ENCODE results near the gene ARHGAP24.
A peak's percentile ranks its signal among the peaks of the same experiment; 100 is the strongest.

ARHGAP24 gene

DNA sequence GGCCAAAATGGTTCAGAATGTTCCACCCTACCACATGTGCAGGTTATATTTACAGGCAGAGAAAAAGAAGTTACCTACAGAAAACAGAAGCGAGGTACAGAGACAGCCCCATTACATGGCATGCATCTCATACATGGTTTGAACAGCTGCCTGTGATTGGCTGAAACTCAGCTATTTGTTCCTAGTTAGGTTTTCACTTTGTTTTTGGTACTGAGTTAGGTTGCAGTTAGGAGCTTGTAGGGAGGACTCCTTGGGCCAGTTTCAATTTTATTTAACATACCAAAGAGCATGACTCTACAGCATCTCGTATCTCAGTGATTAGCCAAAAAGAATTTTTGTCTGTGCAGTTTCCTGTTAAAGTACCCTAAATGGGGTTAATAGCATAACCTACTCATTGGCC, 492.9 kb downstream of the ARHGAP24 start:
- Mint-ChIP-seq H3K4me3 (no peak overlapping the region), H3K27me3 (ENCODE audit: low read depth) (no peaks in the 10 kb centered on the region), H3K36me3 (ENCODE audit: low read depth) (peaks cover 29% of the 10 kb centered on the region), H3K27ac (peak overlapping the region in 1 of 3 experiments; percentile 33), H3K9me3 (peaks cover 6% of the 10 kb centered on the region), H3K4me1 (peaks cover 22% of the 10 kb centered on the region)
- TF ChIP-seq, protein P1, sequence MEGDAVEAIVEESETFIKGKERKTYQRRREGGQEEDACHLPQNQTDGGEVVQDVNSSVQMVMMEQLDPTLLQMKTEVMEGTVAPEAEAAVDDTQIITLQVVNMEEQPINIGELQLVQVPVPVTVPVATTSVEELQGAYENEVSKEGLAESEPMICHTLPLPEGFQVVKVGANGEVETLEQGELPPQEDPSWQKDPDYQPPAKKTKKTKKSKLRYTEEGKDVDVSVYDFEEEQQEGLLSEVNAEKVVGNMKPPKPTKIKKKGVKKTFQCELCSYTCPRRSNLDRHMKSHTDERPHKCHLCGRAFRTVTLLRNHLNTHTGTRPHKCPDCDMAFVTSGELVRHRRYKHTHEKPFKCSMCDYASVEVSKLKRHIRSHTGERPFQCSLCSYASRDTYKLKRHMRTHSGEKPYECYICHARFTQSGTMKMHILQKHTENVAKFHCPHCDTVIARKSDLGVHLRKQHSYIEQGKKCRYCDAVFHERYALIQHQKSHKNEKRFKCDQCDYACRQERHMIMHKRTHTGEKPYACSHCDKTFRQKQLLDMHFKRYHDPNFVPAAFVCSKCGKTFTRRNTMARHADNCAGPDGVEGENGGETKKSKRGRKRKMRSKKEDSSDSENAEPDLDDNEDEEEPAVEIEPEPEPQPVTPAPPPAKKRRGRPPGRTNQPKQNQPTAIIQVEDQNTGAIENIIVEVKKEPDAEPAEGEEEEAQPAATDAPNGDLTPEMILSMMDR (IDR thresholded peaks at IDR 0.05; ENCODE audit: unreplicated experiment in 3 of 3), result no peak

DNA sequence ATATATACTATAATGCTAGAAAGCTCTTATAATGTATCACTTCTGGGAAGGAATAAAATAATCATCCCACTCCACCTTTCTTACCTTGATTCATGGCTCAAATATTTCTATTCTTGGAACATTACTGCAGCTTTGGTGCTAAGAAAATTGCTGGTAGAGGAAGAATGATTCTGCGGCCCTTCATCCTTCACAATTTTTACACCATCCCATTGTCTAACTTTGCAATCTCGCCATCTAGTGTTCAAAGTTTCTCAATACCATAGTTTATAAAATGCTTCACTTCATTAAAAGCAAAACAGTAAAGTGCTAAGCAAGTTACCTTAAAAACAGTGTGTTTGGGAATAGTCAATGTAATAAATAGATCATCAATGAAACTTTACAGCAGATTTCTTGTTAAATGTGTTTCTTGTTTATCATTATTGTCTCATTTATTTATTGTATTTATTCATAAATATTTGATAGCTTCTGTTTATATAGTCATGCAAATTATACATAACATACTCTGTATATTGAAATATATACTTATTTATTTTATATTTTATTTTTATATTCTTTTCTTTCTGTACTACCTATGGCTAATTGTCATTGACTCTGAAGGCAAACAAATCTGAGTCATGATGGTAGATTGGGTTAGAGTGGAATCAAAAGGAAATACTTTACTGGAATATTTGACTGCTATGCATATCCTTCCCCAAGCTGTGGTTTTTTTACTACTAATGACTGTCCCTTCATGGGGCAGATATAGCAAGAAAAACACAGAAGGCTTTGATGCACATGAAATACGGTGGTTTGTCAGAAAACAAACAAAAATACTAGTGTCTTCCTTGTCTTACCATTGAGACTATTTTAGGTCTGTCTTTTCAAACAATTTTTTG, 494.2 kb downstream of the ARHGAP24 start:
- H3K36me3 Mint-ChIP-seq (ENCODE audit: low read depth), result peaks cover 31% of the 10 kb centered on the region
- peaks cover 22% of the 10 kb centered on the region for H3K4me1 Mint-ChIP-seq
- peaks cover 6% of the 10 kb centered on the region for H3K9me3 Mint-ChIP-seq
- H3K4me3 Mint-ChIP-seq, result no peak overlapping the region
- H3K27ac Mint-ChIP-seq, result peak overlapping the region; percentile 6 to 13 (median 9)
- TF ChIP-seq, protein P1 (IDR thresholded peaks at IDR 0.05; ENCODE audit: unreplicated experiment in 3 of 3), result peak; percentile 63 to 77 (median 67)
- H3K27me3 Mint-ChIP-seq (ENCODE audit: low read depth), result no peaks in the 10 kb centered on the region

DNA sequence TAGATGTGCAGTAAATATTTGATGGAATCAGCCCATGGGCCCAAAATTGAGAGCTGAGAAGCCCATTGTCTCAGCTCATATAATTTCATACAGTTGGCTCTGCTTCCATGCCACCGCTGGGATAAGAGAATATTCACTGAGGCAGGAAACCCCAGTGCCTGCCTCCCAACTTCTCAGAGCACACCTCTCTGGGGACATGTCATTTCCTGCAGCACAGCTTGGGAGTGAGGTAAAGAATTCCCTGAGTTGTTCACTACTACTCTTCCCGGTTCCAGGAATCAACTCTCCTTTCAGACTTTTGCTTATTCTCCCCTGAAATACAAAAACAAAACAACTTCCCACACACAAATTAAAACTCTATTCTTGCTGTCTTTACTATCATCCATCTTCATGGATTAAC, 495.6 kb downstream of the ARHGAP24 start:
- Mint-ChIP-seq H3K4me1 (peaks cover 22% of the 10 kb centered on the region), H3K9me3 (no peaks in the 10 kb centered on the region), H3K27me3 (ENCODE audit: low read depth) (no peaks in the 10 kb centered on the region), H3K36me3 (ENCODE audit: low read depth) (peaks cover 34% of the 10 kb centered on the region), H3K4me3 (no peak overlapping the region), H3K27ac (no peak overlapping the region)
- TF ChIP-seq, protein P1 (IDR thresholded peaks at IDR 0.05; ENCODE audit: unreplicated experiment in 3 of 3), result no peak

DNA sequence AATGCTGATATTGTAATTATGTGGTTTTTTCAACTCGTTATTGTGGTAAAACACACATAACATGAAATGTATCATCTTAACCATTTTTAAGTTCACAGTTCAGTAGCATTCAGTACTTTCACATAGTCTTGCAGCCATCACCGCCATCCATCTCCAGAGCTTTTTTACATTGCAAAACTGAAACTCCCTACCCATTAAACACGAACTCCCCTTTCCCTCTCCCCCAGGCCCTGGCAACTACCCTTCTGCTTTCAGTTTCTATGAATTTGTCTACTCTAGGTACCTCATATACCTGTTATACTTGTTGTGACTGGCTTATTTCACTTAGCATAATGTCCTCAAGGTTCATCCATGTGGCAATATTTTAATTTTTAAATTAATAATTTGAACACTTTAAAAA, 504.3 kb downstream of the ARHGAP24 start:
- peaks cover 5% of the 10 kb centered on the region for H3K9me3 Mint-ChIP-seq
- no peak overlapping the region for H3K4me3 Mint-ChIP-seq
- no peaks in the 10 kb centered on the region for H3K4me1 Mint-ChIP-seq
- H3K27ac Mint-ChIP-seq, result no peak overlapping the region
- TF ChIP-seq, protein P1 (IDR thresholded peaks at IDR 0.05; ENCODE audit: unreplicated experiment in 3 of 3), result no peak
- H3K27me3 Mint-ChIP-seq (ENCODE audit: low read depth), result no peaks in the 10 kb centered on the region
- peaks cover 72% of the 10 kb centered on the region for H3K36me3 Mint-ChIP-seq (ENCODE audit: low read depth)

DNA sequence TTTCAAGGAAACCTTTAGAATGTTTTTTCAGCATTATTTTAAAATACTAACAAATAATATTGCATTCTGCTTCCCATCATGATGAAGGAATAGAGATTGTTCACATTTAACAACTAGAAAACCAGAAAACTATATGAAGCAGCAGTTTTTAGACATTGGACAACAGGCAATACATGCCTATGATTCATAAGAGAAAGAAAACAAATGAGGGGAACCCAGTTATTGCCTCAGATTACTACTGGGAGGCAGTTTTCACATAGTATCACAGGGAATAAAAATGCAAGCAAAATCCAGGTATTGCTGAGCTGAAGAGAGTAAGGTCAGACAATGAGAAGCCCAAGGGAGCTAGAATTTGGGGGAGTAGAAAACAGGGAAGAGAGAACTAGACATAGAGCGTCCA, 511.3 kb downstream of the ARHGAP24 start:
- Mint-ChIP-seq H3K27ac (no peak overlapping the region), H3K36me3 (ENCODE audit: low read depth) (peaks cover 68% of the 10 kb centered on the region), H3K4me3 (no peak overlapping the region), H3K4me1 (no peaks in the 10 kb centered on the region), H3K27me3 (ENCODE audit: low read depth) (no peaks in the 10 kb centered on the region), H3K9me3 (peaks cover 5% of the 10 kb centered on the region)
- TF ChIP-seq, protein P1 (IDR thresholded peaks at IDR 0.05; ENCODE audit: unreplicated experiment in 3 of 3), result no peak

DNA sequence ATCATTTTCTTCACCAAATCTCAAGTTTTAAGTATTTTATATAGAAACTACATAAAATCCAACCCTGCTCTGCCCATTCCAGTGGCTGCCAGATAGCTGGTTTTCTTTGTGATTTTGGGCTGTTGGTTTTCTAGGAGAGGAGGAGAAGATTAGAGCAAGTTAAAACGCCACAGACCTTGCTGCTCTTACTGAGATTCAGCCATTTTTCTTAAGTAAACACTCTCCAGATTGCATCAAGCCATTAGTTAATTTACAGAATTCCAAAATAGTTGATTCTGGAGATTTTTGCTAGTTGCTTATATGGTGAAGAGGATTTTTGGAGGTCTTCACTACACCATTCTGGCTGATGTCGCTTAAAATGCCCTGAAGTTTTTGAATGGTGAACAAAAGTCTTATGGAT, 518.7 kb downstream of the ARHGAP24 start:
- Mint-ChIP-seq H3K9me3 (no peaks in the 10 kb centered on the region), H3K4me3 (no peak overlapping the region), H3K27ac (no peak overlapping the region), H3K36me3 (ENCODE audit: low read depth) (peaks cover 66% of the 10 kb centered on the region), H3K27me3 (ENCODE audit: low read depth) (no peaks in the 10 kb centered on the region), H3K4me1 (peaks cover 13% of the 10 kb centered on the region)
- TF ChIP-seq, protein P1 (IDR thresholded peaks at IDR 0.05; ENCODE audit: unreplicated experiment in 3 of 3), result no peak
